Measurements from ENCODE around the gene RAB29.
"Not testable (repeated sequence)": the region's sequence is repeated elsewhere in the genome, so short reads cannot be mapped to it uniquely, and the experiment has no call there.

Gene RAB29, protein sequence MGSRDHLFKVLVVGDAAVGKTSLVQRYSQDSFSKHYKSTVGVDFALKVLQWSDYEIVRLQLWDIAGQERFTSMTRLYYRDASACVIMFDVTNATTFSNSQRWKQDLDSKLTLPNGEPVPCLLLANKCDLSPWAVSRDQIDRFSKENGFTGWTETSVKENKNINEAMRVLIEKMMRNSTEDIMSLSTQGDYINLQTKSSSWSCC

DNA sequence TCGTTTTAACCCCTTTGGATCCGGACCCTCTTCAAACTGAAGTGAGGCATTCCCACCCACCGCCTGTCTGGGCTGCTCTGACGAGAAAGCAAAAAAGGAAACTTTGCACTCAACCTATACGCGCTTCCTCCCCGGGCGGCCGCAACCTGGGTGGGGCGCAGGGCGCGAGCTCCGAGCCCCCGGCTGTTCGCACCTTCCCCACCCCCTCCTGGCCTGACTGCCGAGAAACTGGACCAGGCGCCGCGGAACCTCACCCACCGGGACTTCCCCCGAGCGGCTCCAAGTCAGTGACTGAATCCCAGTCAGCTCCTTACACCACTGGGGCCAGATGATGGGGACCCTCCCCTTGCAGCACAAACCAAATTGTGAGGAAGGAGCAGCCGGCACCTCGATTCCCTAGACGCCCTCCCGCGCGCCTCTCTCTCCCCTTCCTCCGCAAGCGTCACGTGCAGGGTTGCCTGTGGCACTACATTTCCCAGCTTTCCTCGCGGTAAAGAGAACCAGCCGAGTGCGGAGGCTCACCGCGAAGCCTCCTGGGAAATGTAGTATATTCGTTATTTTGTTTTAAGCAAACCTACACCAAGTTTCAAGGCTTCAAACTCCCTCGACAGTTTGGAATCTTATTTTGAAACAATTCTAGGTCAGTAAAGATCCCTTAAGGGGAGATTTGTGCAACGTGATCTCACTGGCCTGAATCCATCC lies at the start of gene RAB29:
Gene RAB29 (minus strand): TSS at position 468 of the 702 bp plus-strand sequence. CDS start 526 bp downstream, outside the sequence.
- H3K4me3 Mint-ChIP-seq, result peak within 1 kb of the TSS; percentile 86
- H3K9me3 Mint-ChIP-seq, result no peaks in the 10 kb centered on the region
- H3K4me1 Mint-ChIP-seq (ENCODE audit: low read depth), result peaks cover 43% of the 10 kb centered on the region
- H3K27ac Mint-ChIP-seq, result peak within 1 kb of the TSS; percentile 89
- no peaks in the 10 kb centered on the region for H3K27me3 Mint-ChIP-seq
- H3K36me3 Mint-ChIP-seq (ENCODE audit: low read depth), result peaks cover 33% of the 10 kb centered on the region
- intact Hi-C loops (cut with micrococcal nuclease), result loop anchor here (2.0 kb wide), 1 partner anchor 26 kb away; no protein-coding TSS in a partner anchor

DNA sequence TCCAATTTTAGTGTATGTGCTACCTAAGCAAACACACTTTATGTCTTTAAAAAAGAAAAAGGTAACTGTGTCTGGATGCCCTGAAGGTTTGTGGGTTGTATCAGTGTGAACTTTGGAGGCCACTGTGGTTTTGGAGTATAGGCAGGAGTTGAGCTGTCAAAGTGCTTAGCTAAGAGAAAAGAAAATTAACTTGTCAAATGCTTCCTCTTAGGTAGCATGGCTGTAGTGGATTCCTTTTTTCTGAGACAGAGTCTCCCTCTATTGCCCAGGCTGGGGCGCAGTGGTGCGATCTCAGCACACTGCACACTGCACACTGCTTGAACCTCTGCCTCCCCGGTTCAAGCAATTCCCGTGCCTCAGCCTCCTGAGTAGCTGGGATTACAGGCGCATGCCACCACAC lies 48.9 kb upstream of the RAB29 start:
- intact Hi-C loops (cut with micrococcal nuclease), result no loop called here
- no peak overlapping the region for H3K4me3 Mint-ChIP-seq

DNA sequence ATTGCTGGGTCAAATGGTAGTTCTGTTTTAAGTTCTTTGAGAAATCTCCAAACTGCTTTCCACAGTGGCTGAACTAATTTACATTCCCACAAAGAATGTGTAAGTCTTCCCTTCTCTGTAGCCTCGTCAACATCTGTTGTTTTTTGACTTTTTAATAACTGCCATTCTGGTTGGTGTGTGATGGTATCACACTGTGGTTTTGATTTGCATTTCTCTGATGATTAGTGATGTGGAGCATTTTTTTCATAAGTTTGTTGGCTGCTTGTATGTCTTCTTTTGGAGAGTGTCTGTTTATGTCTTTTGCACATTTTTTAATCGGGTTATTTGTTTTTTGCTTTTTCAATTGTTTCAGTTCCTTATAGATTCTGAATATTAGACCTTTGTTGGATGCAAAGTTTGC lies 48.0 kb upstream of the RAB29 start:
- Mint-ChIP-seq H3K27me3 (peaks cover 32% of the 10 kb centered on the region), H3K9me3 (peaks cover 16% of the 10 kb centered on the region)
- H3K36me3 Mint-ChIP-seq (ENCODE audit: low read depth); H3K4me3 Mint-ChIP-seq; intact Hi-C loops (cut with micrococcal nuclease); H3K4me1 Mint-ChIP-seq (ENCODE audit: low read depth); H3K27ac Mint-ChIP-seq: not testable (repeated sequence)

More for the DNA sequence above, 48.9 kb upstream of the RAB29 start:
- no peak overlapping the region for H3K27ac Mint-ChIP-seq
- H3K36me3 Mint-ChIP-seq (ENCODE audit: low read depth), result no peaks in the 10 kb centered on the region
- H3K9me3 Mint-ChIP-seq, result peaks cover 16% of the 10 kb centered on the region
- peaks cover 32% of the 10 kb centered on the region for H3K27me3 Mint-ChIP-seq
- H3K4me1 Mint-ChIP-seq (ENCODE audit: low read depth), result no peaks in the 10 kb centered on the region

DNA sequence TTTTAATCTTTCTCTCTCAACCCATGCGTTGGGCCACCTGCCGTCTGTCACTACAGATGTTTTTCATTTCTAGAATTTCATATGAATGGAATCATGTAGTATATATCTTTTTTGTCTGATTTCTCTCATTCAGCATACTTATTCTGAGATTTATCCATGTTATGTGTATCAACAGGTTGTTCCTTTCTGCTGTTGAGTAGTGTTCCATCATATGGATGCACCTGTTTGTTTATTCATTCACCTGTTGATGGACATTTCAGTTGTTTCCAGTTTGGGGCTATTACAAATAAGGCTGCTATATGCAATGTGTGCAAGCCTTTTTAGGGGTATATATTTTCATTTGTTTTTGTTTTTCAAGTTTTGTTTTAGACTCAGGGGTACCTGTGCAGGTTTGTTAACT lies 47.1 kb upstream of the RAB29 start:
- Mint-ChIP-seq H3K36me3 (ENCODE audit: low read depth) (no peaks in the 10 kb centered on the region), H3K27ac (no peak overlapping the region), H3K9me3 (peaks cover 16% of the 10 kb centered on the region), H3K27me3 (peaks cover 23% of the 10 kb centered on the region), H3K4me3 (no peak overlapping the region), H3K4me1 (ENCODE audit: low read depth) (no peaks in the 10 kb centered on the region)
- intact Hi-C loops (cut with micrococcal nuclease), result no loop called here

DNA sequence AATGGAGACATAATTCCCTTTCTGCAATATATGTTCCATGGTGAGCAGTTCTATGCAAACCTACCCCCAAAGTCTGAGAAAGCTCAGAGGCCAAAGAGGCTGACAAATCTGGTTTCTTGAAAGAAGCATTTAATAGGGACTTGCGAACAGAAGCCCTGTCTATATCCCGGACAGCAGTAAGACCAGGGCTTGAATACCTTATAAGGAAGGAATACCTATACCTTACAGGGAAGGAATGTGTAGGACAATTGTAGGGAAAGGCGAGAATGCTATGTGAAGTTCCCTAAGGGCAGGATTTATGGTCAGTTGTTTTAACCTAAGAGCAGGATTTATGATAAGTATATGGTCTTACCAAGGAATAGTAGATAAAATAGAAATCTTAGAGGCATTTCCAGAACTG lies 42.7 kb upstream of the RAB29 start:
- intact Hi-C loops (cut with micrococcal nuclease), result no loop called here

DNA sequence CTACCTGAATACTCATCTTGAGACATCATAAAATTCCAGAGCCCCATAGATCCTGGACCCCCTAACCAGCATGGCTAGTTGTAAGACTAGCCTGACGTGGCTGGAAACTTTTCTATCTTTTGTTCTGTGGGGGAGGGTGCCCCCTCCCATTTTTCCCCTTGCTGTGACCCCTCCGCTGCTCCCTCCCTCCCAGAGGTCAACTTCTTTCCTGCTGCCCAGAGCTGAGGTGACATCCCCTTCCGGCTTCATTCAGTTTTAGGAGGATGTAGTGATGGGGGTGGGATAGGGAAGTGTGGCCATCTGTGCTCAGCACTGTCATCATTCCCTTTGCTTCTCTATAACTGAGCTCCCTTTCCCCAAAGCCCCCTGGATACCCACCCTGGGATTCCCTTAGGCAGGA lies 42.1 kb upstream of the RAB29 start:
- H3K27me3 Mint-ChIP-seq, result peaks cover 25% of the 10 kb centered on the region
- intact Hi-C loops (cut with micrococcal nuclease), result no loop called here
- no peak overlapping the region for H3K4me3 Mint-ChIP-seq
- peaks cover 13% of the 10 kb centered on the region for H3K4me1 Mint-ChIP-seq (ENCODE audit: low read depth)
- no peak overlapping the region for H3K27ac Mint-ChIP-seq
- H3K9me3 Mint-ChIP-seq, result peaks cover 2% of the 10 kb centered on the region
- H3K36me3 Mint-ChIP-seq (ENCODE audit: low read depth), result no peaks in the 10 kb centered on the region

More for the DNA sequence above, 42.7 kb upstream of the RAB29 start:
- Mint-ChIP-seq H3K4me3 (no peak overlapping the region), H3K27me3 (peaks cover 24% of the 10 kb centered on the region), H3K4me1 (ENCODE audit: low read depth) (peaks cover 11% of the 10 kb centered on the region), H3K9me3 (peaks cover 8% of the 10 kb centered on the region), H3K36me3 (ENCODE audit: low read depth) (no peaks in the 10 kb centered on the region), H3K27ac (no peak overlapping the region)

DNA sequence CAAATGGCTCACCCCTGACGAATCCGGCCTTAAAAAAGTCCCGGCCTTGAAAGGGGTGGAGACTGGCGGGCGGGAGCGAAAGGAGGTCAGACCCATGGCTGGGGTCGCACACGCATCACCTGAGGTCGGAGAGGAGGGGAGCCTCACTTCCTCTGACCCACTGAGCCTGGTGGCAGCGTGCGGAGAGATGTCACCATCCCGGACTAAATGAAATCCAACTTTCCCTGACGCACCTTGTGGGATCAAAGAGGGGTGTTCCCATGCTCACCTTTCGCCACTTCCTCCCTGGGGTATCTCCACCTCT lies 38.4 kb upstream of the RAB29 start:
- H3K27ac Mint-ChIP-seq, result peak overlapping the region; percentile 27
- H3K4me1 Mint-ChIP-seq (ENCODE audit: low read depth), result peaks cover 21% of the 10 kb centered on the region
- no peaks in the 10 kb centered on the region for H3K9me3 Mint-ChIP-seq
- intact Hi-C loops (cut with micrococcal nuclease), result no loop called here
- H3K4me3 Mint-ChIP-seq, result peak overlapping the region; percentile 77
- no peaks in the 10 kb centered on the region for H3K36me3 Mint-ChIP-seq (ENCODE audit: low read depth)
- peaks cover 33% of the 10 kb centered on the region for H3K27me3 Mint-ChIP-seq

DNA sequence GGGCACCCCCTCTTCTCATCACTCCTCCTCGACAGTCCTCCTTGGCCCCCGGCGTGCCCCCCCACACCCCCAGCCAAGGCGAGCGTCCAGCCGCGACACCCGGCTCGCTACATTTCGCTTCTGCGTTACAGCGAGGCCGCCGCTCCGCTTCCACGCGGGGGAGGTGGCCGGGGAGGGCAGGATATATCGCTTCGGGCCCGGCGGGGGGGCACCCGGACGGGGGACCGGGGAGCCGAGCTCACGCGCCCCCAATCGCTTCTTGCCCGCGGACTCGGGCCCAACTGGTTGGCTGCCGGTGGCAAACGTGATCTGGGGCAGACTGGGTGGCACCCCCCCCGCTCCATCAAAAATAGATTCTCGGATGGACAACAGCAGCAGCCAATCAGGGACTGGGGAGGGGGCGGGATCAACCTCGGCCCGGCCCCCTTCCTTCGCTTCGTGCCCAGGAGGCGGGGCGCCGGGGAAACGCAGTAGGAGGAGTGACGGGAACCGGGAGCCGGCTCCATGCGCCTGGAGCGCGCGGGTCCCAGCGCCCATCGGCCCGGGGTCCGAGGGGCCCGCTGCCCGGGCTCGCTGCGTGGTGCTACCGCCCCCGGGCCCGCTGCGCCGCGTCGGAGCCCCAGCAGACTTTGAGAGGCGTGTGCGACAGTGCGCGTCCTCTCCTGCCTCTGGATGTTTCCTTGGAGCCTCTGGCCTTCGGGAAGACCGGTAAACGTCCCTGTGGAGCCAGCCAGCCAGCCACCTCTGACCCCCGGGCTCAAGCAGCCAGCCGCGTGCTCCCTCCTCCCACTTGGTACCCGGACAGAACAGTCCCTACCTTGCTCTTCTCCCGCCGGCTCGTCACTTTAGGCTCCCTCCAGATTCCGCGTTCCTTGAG lies 37.8 kb upstream of the RAB29 start, which contains the start of gene SLC41A1:
Gene SLC41A1 (minus strand): TSS at position 321 of the 877 bp plus-strand sequence. CDS start 2,757 bp downstream, outside the sequence.
- Mint-ChIP-seq H3K4me1 (ENCODE audit: low read depth) (peaks cover 21% of the 10 kb centered on the region), H3K4me3 (peak within 1 kb of the TSS; percentile 77), H3K36me3 (ENCODE audit: low read depth) (no peaks in the 10 kb centered on the region), H3K9me3 (no peaks in the 10 kb centered on the region), H3K27ac (peak within 1 kb of the TSS; percentile 27), H3K27me3 (peaks cover 33% of the 10 kb centered on the region)
- intact Hi-C loops (cut with micrococcal nuclease), result no loop called here

DNA sequence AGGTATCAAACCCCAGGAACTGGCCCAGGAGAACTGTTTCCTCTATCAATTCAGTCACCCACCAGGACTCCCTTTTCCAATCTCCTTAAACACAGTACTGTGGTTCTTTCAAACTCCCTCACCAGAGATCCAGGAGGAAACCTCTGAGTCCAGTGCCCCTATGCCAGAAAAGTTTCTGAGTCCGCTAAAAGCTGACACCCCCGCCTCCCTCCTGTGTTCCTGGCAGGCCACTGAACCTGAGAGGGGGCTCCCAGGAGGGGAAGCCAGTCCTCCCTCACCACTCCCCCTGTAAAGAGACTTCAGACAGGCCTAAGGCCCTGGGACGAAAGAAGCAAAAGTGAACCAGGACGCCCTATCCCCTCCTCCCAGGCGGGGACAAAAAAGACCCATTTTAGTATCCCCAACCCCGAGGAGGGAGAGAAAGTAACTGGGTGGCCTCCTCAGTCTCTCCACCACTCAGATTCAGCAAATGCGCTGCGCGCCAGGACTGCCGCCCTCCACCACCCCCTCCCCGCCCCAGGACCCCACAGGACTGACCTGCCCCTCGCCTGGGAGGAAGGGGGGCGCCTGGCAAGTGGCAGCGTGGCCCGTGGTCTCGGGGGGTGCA lies 37.1 kb upstream of the RAB29 start:
- Mint-ChIP-seq H3K9me3 (no peaks in the 10 kb centered on the region), H3K4me1 (ENCODE audit: low read depth) (peaks cover 21% of the 10 kb centered on the region), H3K27me3 (peaks cover 33% of the 10 kb centered on the region), H3K4me3 (peak overlapping the region; percentile 77), H3K27ac (no peak overlapping the region), H3K36me3 (ENCODE audit: low read depth) (no peaks in the 10 kb centered on the region)
- intact Hi-C loops (cut with micrococcal nuclease), result no loop called here

DNA sequence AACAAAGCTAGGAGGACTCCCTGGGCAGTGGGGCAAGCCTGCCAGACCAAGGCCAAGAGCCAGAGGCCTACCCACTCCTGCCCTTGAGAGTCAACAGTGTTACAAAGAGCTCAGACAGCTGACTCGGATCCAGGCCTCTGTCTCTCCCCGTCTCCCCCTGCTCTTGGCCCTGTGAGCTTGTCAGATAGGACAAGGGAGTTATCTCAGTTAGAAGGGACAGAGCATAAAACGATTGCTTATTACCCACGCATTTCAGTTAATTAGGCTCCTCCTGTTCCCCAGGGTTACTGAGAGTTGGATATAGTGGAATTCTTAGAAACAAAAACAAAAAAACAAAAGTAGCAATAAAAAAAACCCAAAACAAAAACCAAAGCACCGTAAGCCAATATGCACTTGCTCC lies 36.4 kb upstream of the RAB29 start:
- H3K9me3 Mint-ChIP-seq, result no peaks in the 10 kb centered on the region
- H3K27me3 Mint-ChIP-seq, result peaks cover 33% of the 10 kb centered on the region
- no peak overlapping the region for H3K27ac Mint-ChIP-seq
- intact Hi-C loops (cut with micrococcal nuclease), result no loop called here
- H3K4me1 Mint-ChIP-seq (ENCODE audit: low read depth), result peaks cover 21% of the 10 kb centered on the region
- no peaks in the 10 kb centered on the region for H3K36me3 Mint-ChIP-seq (ENCODE audit: low read depth)
- no peak overlapping the region for H3K4me3 Mint-ChIP-seq

DNA sequence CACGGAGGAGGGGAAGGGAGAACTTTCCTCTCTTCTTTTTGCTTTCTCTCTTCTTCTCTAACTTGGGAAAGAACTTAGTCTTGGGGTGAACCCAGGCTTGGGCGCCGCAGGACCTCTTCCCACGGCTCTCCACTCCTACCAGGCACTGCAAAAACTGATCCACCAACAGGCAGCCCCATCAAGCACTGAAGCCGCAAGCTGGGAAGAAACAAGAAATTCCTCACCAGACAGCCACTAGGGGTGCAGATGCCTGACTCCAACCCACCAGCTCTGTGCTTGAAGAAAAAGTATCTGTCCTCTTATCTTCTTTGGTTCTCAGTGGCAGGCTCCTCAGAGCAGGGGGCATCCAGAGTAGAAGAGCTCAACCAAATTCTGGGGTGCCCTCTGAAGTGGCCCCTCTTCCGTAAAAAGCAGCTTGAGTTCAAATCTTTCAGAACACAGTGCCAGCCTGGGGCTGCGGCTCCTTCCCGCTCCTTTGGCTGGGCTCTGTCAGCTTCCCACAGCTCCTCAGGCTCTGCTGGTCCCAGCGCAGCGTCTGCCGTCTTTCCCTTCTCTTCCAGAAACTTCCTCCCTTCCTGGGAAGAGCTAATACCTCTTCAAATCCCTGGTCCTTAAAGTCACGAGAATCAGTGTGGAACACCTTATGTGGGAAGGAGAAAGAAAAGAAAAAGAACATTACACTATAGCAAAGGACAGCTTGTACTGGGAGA lies 35.3 kb upstream of the RAB29 start:
- H3K9me3 Mint-ChIP-seq, result no peaks in the 10 kb centered on the region
- no peak overlapping the region for H3K4me3 Mint-ChIP-seq
- intact Hi-C loops (cut with micrococcal nuclease), result no loop called here
- H3K4me1 Mint-ChIP-seq (ENCODE audit: low read depth), result peaks cover 30% of the 10 kb centered on the region
- no peaks in the 10 kb centered on the region for H3K36me3 Mint-ChIP-seq (ENCODE audit: low read depth)
- peaks cover 30% of the 10 kb centered on the region for H3K27me3 Mint-ChIP-seq
- H3K27ac Mint-ChIP-seq, result no peak overlapping the region

DNA sequence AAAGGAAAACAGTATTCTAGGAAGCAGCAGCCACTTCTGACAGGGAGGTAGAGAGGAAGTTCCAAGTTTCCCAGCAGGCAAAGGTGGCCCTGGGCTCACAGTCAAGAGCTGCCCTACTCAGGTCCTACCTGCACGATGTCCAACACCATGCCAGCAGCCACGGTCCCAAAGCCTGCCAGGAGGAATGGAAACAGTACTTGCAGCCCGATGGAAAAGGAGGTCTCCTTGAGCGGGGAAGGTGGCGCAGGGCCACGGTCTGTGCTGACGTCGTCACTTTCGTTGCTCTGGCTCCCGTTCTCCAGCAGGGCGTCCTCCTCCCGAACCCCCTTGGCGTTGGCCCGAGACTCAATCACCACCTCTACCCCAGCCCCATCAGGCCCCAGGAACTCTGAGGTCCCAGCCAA lies 34.7 kb upstream of the RAB29 start:
- Mint-ChIP-seq H3K9me3 (no peaks in the 10 kb centered on the region), H3K4me1 (ENCODE audit: low read depth) (peaks cover 37% of the 10 kb centered on the region), H3K27ac (no peak overlapping the region), H3K4me3 (no peak overlapping the region), H3K27me3 (peaks cover 29% of the 10 kb centered on the region), H3K36me3 (ENCODE audit: low read depth) (no peaks in the 10 kb centered on the region)
- intact Hi-C loops (cut with micrococcal nuclease), result no loop called here

DNA sequence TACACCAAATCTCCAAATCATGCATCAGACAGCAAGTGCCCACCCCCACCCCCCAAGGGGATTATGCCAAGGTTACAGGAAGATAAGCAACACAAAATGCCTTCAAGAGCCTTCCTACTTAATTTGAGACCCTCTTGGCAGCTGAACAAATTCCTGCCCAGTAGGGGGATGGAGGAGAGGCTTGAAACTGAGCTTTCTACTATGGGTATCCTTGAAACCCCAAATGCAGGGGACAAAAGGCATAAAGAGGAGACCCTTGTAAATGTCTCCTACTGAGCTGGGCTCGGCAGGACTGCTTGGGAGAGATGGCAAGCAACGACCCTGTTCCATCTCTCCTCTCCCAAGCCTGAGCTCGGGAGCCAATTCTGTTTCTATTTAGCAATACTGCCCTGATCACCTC lies 34.2 kb upstream of the RAB29 start:
- intact Hi-C loops (cut with micrococcal nuclease), result no loop called here
- Mint-ChIP-seq H3K9me3 (no peaks in the 10 kb centered on the region), H3K27ac (no peak overlapping the region), H3K4me1 (ENCODE audit: low read depth) (peaks cover 42% of the 10 kb centered on the region), H3K4me3 (no peak overlapping the region), H3K36me3 (ENCODE audit: low read depth) (no peaks in the 10 kb centered on the region), H3K27me3 (peaks cover 25% of the 10 kb centered on the region)
